OCI-LY1 (cell line): ENCODE results near the gene TSGA10.

ENCODE experiments used
- H2AFZ ChIP-seq: fragments of 200-600 bp; sonication (generic), shearing (Covaris generic); 2 replicates; pipeline ENCODE4 v1.6.0; 2014; ENCODE audit warnings: antibody characterized with exemption, mild to moderate bottlenecking, low read length
- H3F3A ChIP-seq: fragments of 200-600 bp; sonication (generic), shearing (Covaris generic); 2 replicates; pipeline ENCODE4 v1.6.0; 2014; ENCODE audit warnings: mild to moderate bottlenecking, antibody characterized with exemption, low read length, moderate library complexity; ENCODE audit not compliant: insufficient read depth
- H3K27ac ChIP-seq: fragments of 200-600 bp; sonication (generic); 2 replicates; pipeline ENCODE4 v1.5.1; 2014; ENCODE audit warnings: low read length, mixed run types, mild to moderate bottlenecking, low read depth; ENCODE audit not compliant: poor library complexity, severe bottlenecking
- H3K27me3 ChIP-seq: fragments of 200-600 bp; sonication (generic); 2 replicates; pipeline ENCODE4 v1.6.0; 2014; ENCODE audit warnings: antibody characterized with exemption, mild to moderate bottlenecking, low read length, moderate library complexity; ENCODE audit not compliant: insufficient read depth
- H3K36me3 ChIP-seq: fragments of 200-600 bp; sonication (generic); 2 replicates; pipeline ENCODE4 v1.6.1; 2014; ENCODE audit warnings: mild to moderate bottlenecking, antibody characterized with exemption, low read length, moderate library complexity, mixed read lengths; ENCODE audit not compliant: insufficient read depth
- H3K4me1 ChIP-seq: fragments of 200-600 bp; sonication (generic); 2 replicates; pipeline ENCODE4 v1.5.1; 2014; ENCODE audit warnings: mild to moderate bottlenecking, low read length, moderate library complexity; ENCODE audit not compliant: insufficient read depth, severe bottlenecking
- H3K4me2 ChIP-seq: fragments of 200-600 bp; sonication (generic), shearing (Covaris generic); 2 replicates; pipeline ENCODE4 v1.6.1; 2014; ENCODE audit warnings: low read length
- H3K4me3 ChIP-seq: fragments of 200-600 bp; sonication (generic); 2 replicates; pipeline ENCODE4 v1.5.1; 2014; ENCODE audit warnings: low read length, low read depth, mild to moderate bottlenecking, mixed read lengths; ENCODE audit not compliant: poor library complexity, severe bottlenecking
- H3K79me2 ChIP-seq: fragments of 200-600 bp; shearing (Covaris generic); 2 replicates; pipeline ENCODE4 v1.6.1; 2016; ENCODE audit warnings: mixed run types, low read length, mixed read lengths; ENCODE audit not compliant: insufficient read depth
- H3K9ac ChIP-seq: fragments of 200-600 bp; sonication (generic), shearing (Covaris generic); 2 replicates; pipeline ENCODE4 v1.6.1; 2014; ENCODE audit warnings: mild to moderate bottlenecking, low read length, mixed read lengths
- H3K9me2 ChIP-seq: fragments of 200-600 bp; sonication (generic), shearing (Covaris generic); 2 replicates; pipeline ENCODE4 v1.6.1; 2014; ENCODE audit warnings: low read depth, mild to moderate bottlenecking, low read length, mixed read lengths
- H3K9me3 ChIP-seq: fragments of 200-600 bp; shearing (Covaris generic); 2 replicates; pipeline ENCODE4 v1.6.1; 2014; ENCODE audit warnings: low read length, mixed read lengths
- H4K20me1 ChIP-seq: fragments of 200-600 bp; sonication (generic), shearing (Covaris generic); 2 replicates; pipeline ENCODE4 v1.6.0; 2016; ENCODE audit warnings: mild to moderate bottlenecking, low read length; ENCODE audit not compliant: insufficient read depth
- EZH2 ChIP-seq: fragments of 200-600 bp; sonication (generic), shearing (Covaris generic); IDR thresholded peaks from 2 replicates; pipeline ENCODE4 v1.8.0; 2017; ENCODE audit warnings: borderline replicate concordance, mixed run types, mild to moderate bottlenecking, antibody characterized with exemption, low read length, moderate library complexity, mixed read lengths
- TF ChIP-seq, protein P1 (sequence below): fragments of 200-600 bp; sonication (generic), shearing (Covaris generic); IDR thresholded peaks from 2 replicates; pipeline ENCODE4 v1.5.1; 2017; ENCODE audit warnings: mild to moderate bottlenecking, antibody characterized with exemption, low read length, moderate library complexity, mixed read lengths

The TSGA10 gene

DNA sequence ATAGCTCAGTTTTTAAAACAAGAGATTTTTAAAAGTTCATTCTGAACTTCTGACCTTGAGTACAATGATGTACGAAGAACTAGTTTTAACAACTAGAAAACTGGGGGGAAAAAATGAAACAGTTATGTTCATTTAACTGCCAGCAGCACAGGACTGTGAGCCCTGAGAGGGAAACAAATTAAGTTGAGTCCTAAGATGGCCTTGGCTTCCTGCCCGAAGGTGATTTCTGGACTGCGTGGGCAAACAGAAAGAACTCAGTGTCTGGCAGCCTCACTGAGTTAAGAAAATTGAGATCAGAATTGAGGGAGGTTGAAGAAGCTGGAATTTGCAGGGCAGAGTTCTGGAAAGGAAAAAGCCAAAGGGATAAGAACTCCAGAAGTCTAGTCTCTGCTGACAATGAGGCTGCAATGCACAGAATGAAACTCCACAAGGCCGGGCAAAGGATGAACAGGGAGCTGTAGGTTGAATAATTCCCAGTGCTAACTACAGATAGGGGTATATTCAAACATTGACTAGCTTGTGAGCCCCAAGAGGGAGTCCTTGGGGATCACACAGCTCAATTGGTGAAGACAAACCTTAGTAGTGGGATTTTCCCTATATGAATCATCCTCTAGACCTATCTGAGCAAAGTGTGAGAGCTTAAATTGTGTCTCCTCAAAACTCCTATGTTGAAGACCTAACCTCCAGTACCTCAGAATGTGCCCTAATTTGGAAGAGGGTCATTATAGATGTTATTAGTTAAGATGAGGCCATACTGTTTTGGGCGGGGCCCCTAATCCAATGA is 205.6 kb downstream of the TSGA10 start:
- no peaks in the 10 kb centered on the region for H3K9me3 ChIP-seq
- no peaks in the 10 kb centered on the region for H4K20me1 ChIP-seq
- H3K4me1 ChIP-seq: no peaks in the 10 kb centered on the region
- H3F3A ChIP-seq: no peaks in the 10 kb centered on the region
- no peaks in the 10 kb centered on the region for H3K27me3 ChIP-seq
- H2AFZ ChIP-seq: no peak overlapping the region
- H3K4me3 ChIP-seq: no peak overlapping the region
- no peak overlapping the region for H3K9ac ChIP-seq
- no peak overlapping the region for H3K27ac ChIP-seq
- TF ChIP-seq, protein P1, sequence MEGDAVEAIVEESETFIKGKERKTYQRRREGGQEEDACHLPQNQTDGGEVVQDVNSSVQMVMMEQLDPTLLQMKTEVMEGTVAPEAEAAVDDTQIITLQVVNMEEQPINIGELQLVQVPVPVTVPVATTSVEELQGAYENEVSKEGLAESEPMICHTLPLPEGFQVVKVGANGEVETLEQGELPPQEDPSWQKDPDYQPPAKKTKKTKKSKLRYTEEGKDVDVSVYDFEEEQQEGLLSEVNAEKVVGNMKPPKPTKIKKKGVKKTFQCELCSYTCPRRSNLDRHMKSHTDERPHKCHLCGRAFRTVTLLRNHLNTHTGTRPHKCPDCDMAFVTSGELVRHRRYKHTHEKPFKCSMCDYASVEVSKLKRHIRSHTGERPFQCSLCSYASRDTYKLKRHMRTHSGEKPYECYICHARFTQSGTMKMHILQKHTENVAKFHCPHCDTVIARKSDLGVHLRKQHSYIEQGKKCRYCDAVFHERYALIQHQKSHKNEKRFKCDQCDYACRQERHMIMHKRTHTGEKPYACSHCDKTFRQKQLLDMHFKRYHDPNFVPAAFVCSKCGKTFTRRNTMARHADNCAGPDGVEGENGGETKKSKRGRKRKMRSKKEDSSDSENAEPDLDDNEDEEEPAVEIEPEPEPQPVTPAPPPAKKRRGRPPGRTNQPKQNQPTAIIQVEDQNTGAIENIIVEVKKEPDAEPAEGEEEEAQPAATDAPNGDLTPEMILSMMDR: no peak
- TF ChIP-seq EZH2: no peak
- H3K79me2 ChIP-seq: no peaks in the 10 kb centered on the region
- H3K9me2 ChIP-seq: no peaks in the 10 kb centered on the region
- no peaks in the 10 kb centered on the region for H3K36me3 ChIP-seq
- no peak overlapping the region for H3K4me2 ChIP-seq

GRCh38 chr2:98947554-98947953 is 207.2 kb downstream of the TSGA10 start:
- Histone ChIP-seq H4K20me1 (no peaks in the 10 kb centered on the region), H2AFZ (no peak overlapping the region), H3K79me2 (no peaks in the 10 kb centered on the region), H3K9ac (no peak overlapping the region), H3K9me3 (no peaks in the 10 kb centered on the region), H3F3A (no peaks in the 10 kb centered on the region), H3K27ac (no peak overlapping the region), H3K4me1 (no peaks in the 10 kb centered on the region), H3K4me2 (no peak overlapping the region), H3K36me3 (no peaks in the 10 kb centered on the region), H3K9me2 (no peaks in the 10 kb centered on the region), H3K27me3 (no peaks in the 10 kb centered on the region), H3K4me3 (no peak overlapping the region)
- no peak for TF ChIP-seq EZH2
- TF ChIP-seq, protein P1: no peak
